HepG2 (cell line): ENCODE measurements around the gene IP6K1. TPM values are rescaled to one million over a fixed set of nuclear protein-coding genes. Genes with fewer than 3 reads are reported as not detected.

ENCODE experiments used
- CBX2 ChIP-seq, 2 experiments: fragments of 200-600 bp in 1 of 2; sonication (generic); formaldehyde crosslinking in 1 of 2; IDR thresholded peaks; 2 replicates each; pipeline versions ENCODE4 v1.7.0 to v1.8.1; 2018 to 2022; ENCODE audit warnings: low read depth in 2 of 2, low read length in 1 of 2, mild to moderate bottlenecking in 1 of 2, missing genetic modification reagents in 1 of 2
- HBP1 ChIP-seq: IDR thresholded peaks from 2 replicates; pipeline ENCODE4 v1.6.1; 2016; ENCODE audit warnings: low read depth, control low read depth
- KDM5A ChIP-seq: fragments of 200-600 bp; sonication (generic); IDR thresholded peaks from 2 replicates; pipeline ENCODE4 v1.7.0; 2018; ENCODE audit warnings: antibody characterized with exemption, mild to moderate bottlenecking, low read length, borderline replicate concordance
- KLF15 ChIP-seq: sonication (generic); formaldehyde crosslinking; IDR thresholded peaks from 2 replicates; pipeline ENCODE4 v1.8.1; 2023; ENCODE audit warnings: borderline replicate concordance, mild to moderate bottlenecking, inconsistent platforms, missing genetic modification reagents, mixed read lengths
- KLF16 ChIP-seq, 2 experiments: sonication (generic) in 1 of 2; formaldehyde crosslinking in 1 of 2; IDR thresholded peaks; 2 replicates each; pipeline versions ENCODE4 v1.6.1 to v1.8.0; 2016 to 2023; ENCODE audit warnings: missing genetic modification reagents in 2 of 2, missing compliant biosample characterization in 1 of 2
- MYNN ChIP-seq: sonication (generic); formaldehyde crosslinking; IDR thresholded peaks from 2 replicates; pipeline ENCODE4 v1.4.0; 2020; ENCODE audit warnings: mild to moderate bottlenecking, low read depth, missing genetic modification reagents
- PAF1 ChIP-seq: IDR thresholded peaks from 2 replicates; pipeline ENCODE4 v1.6.1; 2016; ENCODE audit warnings: missing genetic modification reagents, missing compliant biosample characterization
- RAD51 ChIP-seq: fragments of 450-650 bp; IDR thresholded peaks from 2 replicates; pipeline ENCODE4 v1.6.1; 2016; ENCODE audit warnings: borderline replicate concordance
- RBM22 ChIP-seq: fragments of 200-400 bp; formaldehyde crosslinking; optimal IDR thresholded peaks from 2 replicates; pipeline ENCODE3; 2017; ENCODE audit warnings: mild to moderate bottlenecking, low read length, moderate library complexity
- RBM39 ChIP-seq: fragments of 200-400 bp; formaldehyde crosslinking; IDR thresholded peaks from one replicate; pipeline ENCODE4 v1.6.1; 2018; ENCODE audit warnings: antibody characterized with exemption, mild to moderate bottlenecking, low read depth, low read length; ENCODE audit not compliant: poor library complexity, severe bottlenecking
- RFX1 ChIP-seq: fragments of 450-650 bp; IDR thresholded peaks from 2 replicates; pipeline ENCODE4 v1.6.1; 2017
- SNAPC2 ChIP-seq: sonication (generic); formaldehyde crosslinking; IDR thresholded peaks from 2 replicates; pipeline ENCODE4 v1.8.1; 2022; ENCODE audit warnings: mild to moderate bottlenecking, missing genetic modification reagents
- ZBTB39 ChIP-seq: sonication (generic); formaldehyde crosslinking; IDR thresholded peaks from 2 replicates; pipeline ENCODE4 v1.5.0; 2020; ENCODE audit warnings: missing genetic modification reagents
- ZNF30 ChIP-seq: sonication (generic); formaldehyde crosslinking; IDR thresholded peaks from 2 replicates; pipeline ENCODE4 v1.5.0; 2020; ENCODE audit warnings: mild to moderate bottlenecking, missing genetic modification reagents
- ZNF616 ChIP-seq: sonication (generic); formaldehyde crosslinking; IDR thresholded peaks from 2 replicates; pipeline ENCODE4 v1.5.0; 2020; ENCODE audit warnings: low read depth, mild to moderate bottlenecking, missing genetic modification reagents
- ZNF737 ChIP-seq: sonication (generic); formaldehyde crosslinking; IDR thresholded peaks from 2 replicates; pipeline ENCODE4 v1.5.0; 2020; ENCODE audit warnings: missing genetic modification reagents, mild to moderate bottlenecking, borderline replicate concordance
- polyA plus RNA-seq, 8 experiments: library from polyadenylated mRNA; depleted of rRNA in 3 of 8; stranded (reverse) in 7 of 8; unstranded in 1 of 8; fragments of >200 nt; fragmentation: Illumina TruSeq in 4 of 8; extraction: Trizol in 4 of 8; gene quantifications; 2 replicates each; pipeline versions ENCODE4 v1.2.1 to v1.2.3, GENCODE V29; 2011 to 2016; ENCODE audit warnings: low read depth in 4 of 8, missing spikeins in 1 of 8, mixed read lengths in 1 of 8; ENCODE audit not compliant: insufficient read depth in 1 of 8
- total RNA-seq, 5 experiments: library from RNA; depleted of rRNA; stranded (reverse); fragments of >200 nt; fragmentation: Illumina TruSeq; extraction: Trizol; gene quantifications; 2 replicates each; pipeline ENCODE4 v1.2.3, GENCODE V29; 2016; ENCODE audit warnings: low read depth in 1 of 5
- TF ChIP-seq, protein P1 (sequence below): sonication (generic); formaldehyde crosslinking; IDR thresholded peaks from 2 replicates; pipeline ENCODE4 v1.5.1; 2020; ENCODE audit warnings: missing genetic modification reagents, mild to moderate bottlenecking, borderline replicate concordance
- TF ChIP-seq, protein P2 (sequence below): sonication (generic); formaldehyde crosslinking; IDR thresholded peaks from 2 replicates; pipeline ENCODE4 v1.4.0; 2020; ENCODE audit warnings: mild to moderate bottlenecking, missing genetic modification reagents
- TF ChIP-seq, protein P3 (sequence below): sonication (generic); formaldehyde crosslinking; IDR thresholded peaks from 2 replicates; pipeline ENCODE4 v1.4.0; 2020; ENCODE audit warnings: missing genetic modification reagents; ENCODE audit errors: not compliant biosample characterization

Gene IP6K1
- total and polyA plus RNA-seq, 2 of the 13 experiments (the other 11 are each of a cell fraction or from before 2014, with no cell fraction given) = 17.7 to 29.7 TPM

GRCh38 chr3:49723628-49724551, 62.5 kb downstream of the IP6K1 start, which contains the start of gene GMPPB (continued):
- TF ChIP-seq HBP1 = peak; percentile 35; the same call in 1 of the 2 replicates
- TF ChIP-seq RFX1 = peak; percentile 91
- TF ChIP-seq SNAPC2 (CRISPR knock-in tag) = no peak
- peak; percentile 84 for TF ChIP-seq KDM5A
- TF ChIP-seq, protein P1, sequence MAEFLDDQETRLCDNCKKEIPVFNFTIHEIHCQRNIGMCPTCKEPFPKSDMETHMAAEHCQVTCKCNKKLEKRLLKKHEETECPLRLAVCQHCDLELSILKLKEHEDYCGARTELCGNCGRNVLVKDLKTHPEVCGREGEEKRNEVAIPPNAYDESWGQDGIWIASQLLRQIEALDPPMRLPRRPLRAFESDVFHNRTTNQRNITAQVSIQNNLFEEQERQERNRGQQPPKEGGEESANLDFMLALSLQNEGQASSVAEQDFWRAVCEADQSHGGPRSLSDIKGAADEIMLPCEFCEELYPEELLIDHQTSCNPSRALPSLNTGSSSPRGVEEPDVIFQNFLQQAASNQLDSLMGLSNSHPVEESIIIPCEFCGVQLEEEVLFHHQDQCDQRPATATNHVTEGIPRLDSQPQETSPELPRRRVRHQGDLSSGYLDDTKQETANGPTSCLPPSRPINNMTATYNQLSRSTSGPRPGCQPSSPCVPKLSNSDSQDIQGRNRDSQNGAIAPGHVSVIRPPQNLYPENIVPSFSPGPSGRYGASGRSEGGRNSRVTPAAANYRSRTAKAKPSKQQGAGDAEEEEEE (CRISPR knock-in tag) = no peak
- peak; percentile 77 for TF ChIP-seq ZNF616
- TF ChIP-seq ZNF30 (CRISPR knock-in tag) = no peak
- TF ChIP-seq KLF16 (CRISPR knock-in tag; IDR thresholded peaks at IDR 0.05) = peak in 1 of 2 experiments; percentile 21; a peak in 1 of 4 replicates
- no peak for TF ChIP-seq RBM39
- TF ChIP-seq KLF15 = no peak; the same call in 1 of the 2 replicates
- TF ChIP-seq, protein P2, sequence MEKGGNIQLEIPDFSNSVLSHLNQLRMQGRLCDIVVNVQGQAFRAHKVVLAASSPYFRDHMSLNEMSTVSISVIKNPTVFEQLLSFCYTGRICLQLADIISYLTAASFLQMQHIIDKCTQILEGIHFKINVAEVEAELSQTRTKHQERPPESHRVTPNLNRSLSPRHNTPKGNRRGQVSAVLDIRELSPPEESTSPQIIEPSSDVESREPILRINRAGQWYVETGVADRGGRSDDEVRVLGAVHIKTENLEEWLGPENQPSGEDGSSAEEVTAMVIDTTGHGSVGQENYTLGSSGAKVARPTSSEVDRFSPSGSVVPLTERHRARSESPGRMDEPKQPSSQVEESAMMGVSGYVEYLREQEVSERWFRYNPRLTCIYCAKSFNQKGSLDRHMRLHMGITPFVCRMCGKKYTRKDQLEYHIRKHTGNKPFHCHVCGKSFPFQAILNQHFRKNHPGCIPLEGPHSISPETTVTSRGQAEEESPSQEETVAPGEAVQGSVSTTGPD (CRISPR knock-in tag) = no peak
- TF ChIP-seq, protein P3, sequence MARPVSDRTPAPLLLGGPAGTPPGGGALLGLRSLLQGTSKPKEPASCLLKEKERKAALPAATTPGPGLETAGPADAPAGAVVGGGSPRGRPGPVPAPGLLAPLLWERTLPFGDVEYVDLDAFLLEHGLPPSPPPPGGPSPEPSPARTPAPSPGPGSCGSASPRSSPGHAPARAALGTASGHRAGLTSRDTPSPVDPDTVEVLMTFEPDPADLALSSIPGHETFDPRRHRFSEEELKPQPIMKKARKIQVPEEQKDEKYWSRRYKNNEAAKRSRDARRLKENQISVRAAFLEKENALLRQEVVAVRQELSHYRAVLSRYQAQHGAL (CRISPR knock-in tag) = no peak
- TF ChIP-seq ZBTB39 (CRISPR knock-in tag) = no peak
- no peak for TF ChIP-seq ZNF737
- no peak for TF ChIP-seq MYNN
- TF ChIP-seq RAD51 = no peak
- TF ChIP-seq RBM22 = peak; percentile 26
- TF ChIP-seq CBX2 (IDR thresholded peaks at IDR 0.05; ENCODE audit: low read depth, low read length) = no peak
- TF ChIP-seq CBX2 (CRISPR knock-in tag; IDR thresholded peaks at IDR 0.05; ENCODE audit: low read depth) = no peak
- TF ChIP-seq PAF1 = no peak
